Activated naive CD4-positive, alpha-beta T cell treated with anti-CD3 and anti-CD28 coated beads, Interleukin-2, amount 50 U/mL, for 72 hours (primary cell): Measurements from ENCODE around the gene CNTNAP5. TPM values are rescaled to one million over a fixed set of nuclear protein-coding genes. Genes with fewer than 3 reads are reported as not detected.

Experiments used
- ATAC-seq, 2 donors: fragments of 150-1000 bp; cut with Tn5 transposase; 2 replicates each; pipeline ENCODE4 v1.10.0; 2021; ENCODE audit warnings: mild to moderate bottlenecking in 2 of 2, moderate library complexity in 2 of 2
- DNase-seq, 2 donors: peaks; one replicate each; pipeline ENCODE4 v3.0.0; 2021 to 2022; ENCODE audit warnings: low spot score in 2 of 2
- H3K27ac Mint-ChIP-seq, 2 donors: one replicate each; pipeline ENCODE4 v1.8.0; 2022; ENCODE audit warnings: mild to moderate bottlenecking in 2 of 2, mixed read lengths in 2 of 2
- H3K36me3 Mint-ChIP-seq, 2 donors: one replicate each; pipeline ENCODE4 v1.8.0; 2022; ENCODE audit warnings: mixed read lengths in 2 of 2
- H3K9me3 Mint-ChIP-seq, 2 donors: one replicate each; pipeline ENCODE4 v1.8.0; 2022; ENCODE audit warnings: mixed read lengths in 2 of 2
- total RNA-seq, 2 donors: library from RNA; stranded (reverse); gene quantifications; one replicate each; pipeline ENCODE4 v1.2.3, GENCODE V29; 2022

Gene CNTNAP5
- total RNA-seq, 2 donors from 2014 or later = not detected

GRCh38 chr2:124708661-124709060 lies 683.6 kb downstream of the CNTNAP5 start:
- H3K27ac Mint-ChIP-seq = no peak overlapping the region
- DNase-seq = no peak
- peaks cover 18 to 21% of the 10 kb centered on the region in 2 donors for H3K9me3 Mint-ChIP-seq
- H3K36me3 Mint-ChIP-seq = no peaks in the 10 kb centered on the region
- no peak for ATAC-seq

GRCh38 chr2:124713969-124714368 lies 688.9 kb downstream of the CNTNAP5 start:
- peaks cover 17% of the 10 kb centered on the region in 2 donors for H3K9me3 Mint-ChIP-seq
- DNase-seq = no peak
- no peak for ATAC-seq
- no peaks in the 10 kb centered on the region for H3K36me3 Mint-ChIP-seq
- H3K27ac Mint-ChIP-seq = no peak overlapping the region

GRCh38 chr2:124725187-124725586 lies 700.1 kb downstream of the CNTNAP5 start:
- DNase-seq = no peak
- no peak for ATAC-seq
- Mint-ChIP-seq H3K36me3 (no peaks in the 10 kb centered on the region), H3K27ac (no peak overlapping the region), H3K9me3 (peaks cover 3 to 24% of the 10 kb centered on the region in 2 donors)

- DNase-seq (no peak), ATAC-seq (no peak)
- peaks cover 8 to 18% of the 10 kb centered on the region in 2 donors for H3K9me3 Mint-ChIP-seq
- no peaks in the 10 kb centered on the region for H3K36me3 Mint-ChIP-seq
- H3K27ac Mint-ChIP-seq = no peak overlapping the region
Observed at GRCh38 chr2:124740636-124741035, 715.5 kb downstream of the CNTNAP5 start.

- H3K36me3 Mint-ChIP-seq = peaks cover 0 to 5% of the 10 kb centered on the region in 2 donors
- H3K27ac Mint-ChIP-seq = no peak overlapping the region
- H3K9me3 Mint-ChIP-seq = peaks cover 15 to 19% of the 10 kb centered on the region in 2 donors
- ATAC-seq (no peak), DNase-seq (no peak)
Observed at GRCh38 chr2:124753842-124754241, 728.8 kb downstream of the CNTNAP5 start.

- DNase-seq (no peak), ATAC-seq (no peak)
- Mint-ChIP-seq H3K9me3 (peaks cover 10 to 13% of the 10 kb centered on the region in 2 donors), H3K27ac (no peak overlapping the region), H3K36me3 (no peaks in the 10 kb centered on the region)
Observed at GRCh38 chr2:124755386-124755785, 730.3 kb downstream of the CNTNAP5 start.

- Mint-ChIP-seq H3K9me3 (peaks cover 10% of the 10 kb centered on the region in 2 donors), H3K36me3 (no peaks in the 10 kb centered on the region), H3K27ac (no peak overlapping the region)
- no peak for DNase-seq
- ATAC-seq = no peak
Observed at GRCh38 chr2:124756048-124756447, 731.0 kb downstream of the CNTNAP5 start.

- no peak overlapping the region for H3K27ac Mint-ChIP-seq
- ATAC-seq (no peak), DNase-seq (no peak)
- peaks cover 9 to 14% of the 10 kb centered on the region in 2 donors for H3K9me3 Mint-ChIP-seq
- H3K36me3 Mint-ChIP-seq = no peaks in the 10 kb centered on the region
Observed at GRCh38 chr2:124762388-124762787, 737.3 kb downstream of the CNTNAP5 start.

- DNase-seq (no peak), ATAC-seq (no peak)
- Mint-ChIP-seq H3K27ac (no peak overlapping the region), H3K36me3 (no peaks in the 10 kb centered on the region), H3K9me3 (peaks cover 2 to 6% of the 10 kb centered on the region in 2 donors)
Observed at GRCh38 chr2:124763611-124764010, 738.5 kb downstream of the CNTNAP5 start.

GRCh38 chr2:124774781-124775180 lies 749.7 kb downstream of the CNTNAP5 start:
- Mint-ChIP-seq H3K27ac (no peak overlapping the region), H3K36me3 (peaks cover 0 to 10% of the 10 kb centered on the region in 2 donors), H3K9me3 (peaks cover 11 to 12% of the 10 kb centered on the region in 2 donors)
- no peak for ATAC-seq
- DNase-seq = no peak

- peaks cover 0 to 8% of the 10 kb centered on the region in 2 donors for H3K36me3 Mint-ChIP-seq
- peaks cover 11% of the 10 kb centered on the region in 2 donors for H3K9me3 Mint-ChIP-seq
- H3K27ac Mint-ChIP-seq = no peak overlapping the region
- DNase-seq (no peak), ATAC-seq (no peak)
Observed at GRCh38 chr2:124776332-124776731, 751.2 kb downstream of the CNTNAP5 start.

GRCh38 chr2:124778076-124778475 lies 753.0 kb downstream of the CNTNAP5 start:
- no peak for DNase-seq
- ATAC-seq = no peak
- H3K9me3 Mint-ChIP-seq = peaks cover 3 to 4% of the 10 kb centered on the region in 2 donors
- peaks cover 0 to 4% of the 10 kb centered on the region in 2 donors for H3K36me3 Mint-ChIP-seq
- no peak overlapping the region for H3K27ac Mint-ChIP-seq

GRCh38 chr2:124796647-124797046 lies 771.6 kb downstream of the CNTNAP5 start:
- no peak for DNase-seq
- no peak overlapping the region for H3K27ac Mint-ChIP-seq
- peaks cover 7 to 8% of the 10 kb centered on the region in 2 donors for H3K9me3 Mint-ChIP-seq
- no peaks in the 10 kb centered on the region for H3K36me3 Mint-ChIP-seq
- ATAC-seq = no peak

GRCh38 chr2:124797049-124797448 lies 772.0 kb downstream of the CNTNAP5 start:
- H3K36me3 Mint-ChIP-seq = no peaks in the 10 kb centered on the region
- no peak overlapping the region for H3K27ac Mint-ChIP-seq
- peaks cover 7 to 8% of the 10 kb centered on the region in 2 donors for H3K9me3 Mint-ChIP-seq
- DNase-seq = no peak
- ATAC-seq = no peak

GRCh38 chr2:124798551-124798950 lies 773.5 kb downstream of the CNTNAP5 start:
- no peak for ATAC-seq

GRCh38 chr2:124804014-124804940 lies 779.2 kb downstream of the CNTNAP5 start:
- ATAC-seq = no peak
- no peak for DNase-seq
- H3K27ac Mint-ChIP-seq = no peak overlapping the region
- H3K9me3 Mint-ChIP-seq = peaks cover 0 to 7% of the 10 kb centered on the region in 2 donors
- H3K36me3 Mint-ChIP-seq = peaks cover 0 to 5% of the 10 kb centered on the region in 2 donors

More at GRCh38 chr2:124798551-124798950, 773.5 kb downstream of the CNTNAP5 start:
- H3K27ac Mint-ChIP-seq = no peak overlapping the region
- H3K9me3 Mint-ChIP-seq = peaks cover 7 to 8% of the 10 kb centered on the region in 2 donors
- DNase-seq = no peak
- H3K36me3 Mint-ChIP-seq = peaks cover 0 to 5% of the 10 kb centered on the region in 2 donors

GRCh38 chr2:124805060-124805459 lies 780.0 kb downstream of the CNTNAP5 start:
- H3K36me3 Mint-ChIP-seq = peaks cover 0 to 5% of the 10 kb centered on the region in 2 donors
- H3K27ac Mint-ChIP-seq = no peak overlapping the region
- DNase-seq (no peak), ATAC-seq (no peak)
- H3K9me3 Mint-ChIP-seq = peaks cover 1 to 4% of the 10 kb centered on the region in 2 donors

- peaks cover 11 to 13% of the 10 kb centered on the region in 2 donors for H3K9me3 Mint-ChIP-seq
- no peak overlapping the region for H3K27ac Mint-ChIP-seq
- ATAC-seq (no peak), DNase-seq (no peak)
- H3K36me3 Mint-ChIP-seq = no peaks in the 10 kb centered on the region
Observed at GRCh38 chr2:124810132-124810531, 785.0 kb downstream of the CNTNAP5 start.
